IgD-negative memory B cell (primary cell): ENCODE measurements around the gene SPA17. TPM values are rescaled to one million over a fixed set of nuclear protein-coding genes. Genes with fewer than 3 reads are reported as not detected.

Source experiments
- H3K27ac Mint-ChIP-seq, 3 donors: one replicate each; pipeline ENCODE4 v1.8.0; 2020 to 2022; ENCODE audit warnings: mild to moderate bottlenecking in 3 of 3, mixed read lengths in 3 of 3, moderate library complexity in 1 of 3
- H3K27me3 Mint-ChIP-seq: one replicate; pipeline ENCODE4 v1.8.0; 2021; ENCODE audit warnings: mixed read lengths
- H3K36me3 Mint-ChIP-seq: one replicate; pipeline ENCODE4 v1.8.0; 2020; ENCODE audit warnings: mild to moderate bottlenecking, mixed read lengths
- H3K4me1 Mint-ChIP-seq, 3 donors: one replicate each; pipeline ENCODE4 v1.8.0; 2020 to 2022; ENCODE audit warnings: mixed read lengths in 3 of 3, mild to moderate bottlenecking in 1 of 3
- H3K4me3 Mint-ChIP-seq, 4 donors: one replicate each; pipeline ENCODE4 v1.8.0; 2020 to 2022; ENCODE audit warnings: mild to moderate bottlenecking in 4 of 4, mixed read lengths in 4 of 4, moderate library complexity in 3 of 4
- H3K9me3 Mint-ChIP-seq, 3 donors: one replicate each; pipeline ENCODE4 v1.8.0; 2020 to 2021; ENCODE audit warnings: mixed read lengths in 3 of 3, mild to moderate bottlenecking in 1 of 3
- polyA plus RNA-seq: library from polyadenylated mRNA; unstranded; fragments of 300-500 nt; fragmentation: Illumina TruSeq; gene quantifications from one replicate; pipeline ENCODE4 v1.2.3, GENCODE V29; 2021

SPA17 gene
- polyA plus RNA-seq, 1 donor from 2014 or later = 1.0 TPM

- H3K27me3 Mint-ChIP-seq = peaks cover 15% of the 10 kb centered on the region
- peak overlapping the region; percentile 5 to 94 (median 87) for H3K27ac Mint-ChIP-seq
- peak overlapping the region; percentile 81 to 100 (median 98) for H3K4me3 Mint-ChIP-seq
- no peaks in the 10 kb centered on the region for H3K9me3 Mint-ChIP-seq
- H3K4me1 Mint-ChIP-seq = peaks cover 13 to 19% (median 15%) of the 10 kb centered on the region in 3 donors
- peaks cover 2% of the 10 kb centered on the region for H3K36me3 Mint-ChIP-seq
Observed at GRCh38 chr11:124745835-124746620, 72.3 kb downstream of the SPA17 start.

GRCh38 chr11:124746621-124747243, 73.0 kb downstream of the SPA17 start:
- H3K9me3 Mint-ChIP-seq = no peaks in the 10 kb centered on the region
- H3K36me3 Mint-ChIP-seq = peaks cover 2% of the 10 kb centered on the region
- peak overlapping the region; percentile 5 to 94 (median 87) for H3K27ac Mint-ChIP-seq
- H3K4me3 Mint-ChIP-seq = peak overlapping the region; percentile 81 to 100 (median 98)
- peaks cover 12 to 19% (median 15%) of the 10 kb centered on the region in 3 donors for H3K4me1 Mint-ChIP-seq
- H3K27me3 Mint-ChIP-seq = peaks cover 16% of the 10 kb centered on the region

Other genes starting within 250 kb of the SPA17 start
- gene OR8B4, start 249.0 kb upstream of the SPA17 start, polyA plus RNA-seq = not detected
- not detected for gene OR8B8, start 228.2 kb upstream of the SPA17 start, polyA plus RNA-seq
- gene OR8B12, start 130.2 kb upstream of the SPA17 start, polyA plus RNA-seq = not detected
- gene OR8A1, start 103.9 kb upstream of the SPA17 start, polyA plus RNA-seq = not detected
- not detected for gene PANX3, start 62.5 kb upstream of the SPA17 start, polyA plus RNA-seq
- 35.9 TPM for gene TBRG1, start 51.0 kb upstream of the SPA17 start, polyA plus RNA-seq
- 1.4 TPM for gene SIAE, start 165 bp upstream of the SPA17 start, polyA plus RNA-seq
- 4.6 TPM for gene NRGN, start 66.0 kb downstream of the SPA17 start, polyA plus RNA-seq
- gene VSIG2, start 78.4 kb downstream of the SPA17 start, polyA plus RNA-seq = not detected
- gene ESAM, start 88.4 kb downstream of the SPA17 start, polyA plus RNA-seq = 2.5 TPM
- 7.1 TPM for gene MSANTD2, start 126.5 kb downstream of the SPA17 start, polyA plus RNA-seq
- gene ROBO3, start 191.5 kb downstream of the SPA17 start, polyA plus RNA-seq = not detected
- not detected for gene ROBO4, start 224.0 kb downstream of the SPA17 start, polyA plus RNA-seq
- not detected for gene HEPN1, start 245.3 kb downstream of the SPA17 start, polyA plus RNA-seq